Thymus (tissue), 11 donors: ENCODE results near the gene THSD4. TPM values are rescaled to one million over a fixed set of nuclear protein-coding genes. Genes with fewer than 3 reads are reported as not detected.
A peak's percentile ranks its signal among the peaks of the same experiment; 100 is the strongest.

Experiments
- DNase-seq, 9 donors: peaks; one replicate each; pipeline ENCODE4 v3.0.0-alpha.2; 2013; ENCODE audit warnings: low spot score in 9 of 9, low read depth in 6 of 9, missing footprints in 1 of 9
- H3K27ac ChIP-seq, 2 donors: one replicate each; pipeline ENCODE4 v1.5.1; 2013; ENCODE audit warnings: control low read depth in 1 of 2, low read depth in 1 of 2, low read length in 1 of 2, mild to moderate bottlenecking in 1 of 2, moderate library complexity in 1 of 2
- H3K27me3 ChIP-seq, 2 donors: one replicate each; pipeline ENCODE4 v1.5.1; 2013; ENCODE audit warnings: low read length in 1 of 2; ENCODE audit not compliant: control insufficient read depth in 2 of 2, insufficient read depth in 1 of 2
- H3K36me3 ChIP-seq, 2 donors: one replicate each; pipeline ENCODE4 v1.5.1; 2013; ENCODE audit warnings: low read length in 1 of 2, mild to moderate bottlenecking in 1 of 2, moderate library complexity in 1 of 2; ENCODE audit not compliant: control insufficient read depth in 2 of 2, insufficient read depth in 2 of 2
- H3K4me1 ChIP-seq, 2 donors: one replicate each; pipeline ENCODE4 v1.5.1; 2013; ENCODE audit warnings: low read length in 2 of 2; ENCODE audit not compliant: control insufficient read depth in 2 of 2, insufficient read depth in 2 of 2
- H3K4me3 ChIP-seq, 2 donors: one replicate each; pipeline ENCODE4 v1.5.1; 2013; ENCODE audit warnings: low read length in 2 of 2, control low read depth in 1 of 2, mild to moderate bottlenecking in 1 of 2
- H3K9me3 ChIP-seq, 2 donors: one replicate each; pipeline ENCODE4 v1.5.1; 2013; ENCODE audit warnings: low read length in 1 of 2, mild to moderate bottlenecking in 1 of 2; ENCODE audit not compliant: control insufficient read depth in 2 of 2, insufficient read depth in 1 of 2
- WGBS: extraction: QIAGEN DNeasy Blood & Tissue Kit; methylation state at CpG from one replicate; pipeline ENCODE4 v1.1.7; 2013; 5-methylcytosine and 5-hydroxymethylcytosine counted together
- polyA plus RNA-seq: library from polyadenylated mRNA; stranded (reverse); fragments of 200-250 nt; gene quantifications from one replicate; pipeline ENCODE4 v1.2.3, GENCODE V29; 2013
- total RNA-seq: library from RNA; stranded (reverse); fragments of 120-200 nt; gene quantifications from one replicate; pipeline ENCODE4 v1.2.4, GENCODE V29; 2013
- donor health status: healthy.

The THSD4 gene
- total and polyA plus RNA-seq, 2 donors = 1.7 to 2.2 TPM

GRCh38 chr15:71290881-71291635 lies 175.8 kb downstream of the THSD4 start:
- no peaks in the 10 kb centered on the region for H3K27me3 ChIP-seq
- no peak for DNase-seq
- no peak overlapping the region for H3K27ac ChIP-seq
- no peaks in the 10 kb centered on the region for H3K36me3 ChIP-seq
- H3K9me3 ChIP-seq = no peaks in the 10 kb centered on the region
- WGBS = 95% methylated on average over 2 of the region's 2 CpGs
- no peak overlapping the region for H3K4me3 ChIP-seq
- no peaks in the 10 kb centered on the region for H3K4me1 ChIP-seq

- no peaks in the 10 kb centered on the region for H3K36me3 ChIP-seq
- H3K27me3 ChIP-seq = no peaks in the 10 kb centered on the region
- H3K4me3 ChIP-seq = no peak overlapping the region
- DNase-seq = peak in 3 of 9 donors; percentile 2 to 43 (median 7)
- 54% methylated on average over 1 of the region's 1 CpG for WGBS
- no peaks in the 10 kb centered on the region for H3K4me1 ChIP-seq
- no peak overlapping the region for H3K27ac ChIP-seq
- H3K9me3 ChIP-seq = no peaks in the 10 kb centered on the region
These were observed 176.5 kb downstream of the THSD4 start for GRCh38 chr15:71291723-71292122.

GRCh38 chr15:71293723-71294122 lies 178.5 kb downstream of the THSD4 start:
- no peaks in the 10 kb centered on the region for H3K27me3 ChIP-seq
- no peaks in the 10 kb centered on the region for H3K36me3 ChIP-seq
- H3K4me3 ChIP-seq = no peak overlapping the region
- H3K9me3 ChIP-seq = no peaks in the 10 kb centered on the region
- WGBS = 28% methylated on average over 2 of the region's 2 CpGs
- H3K4me1 ChIP-seq = no peaks in the 10 kb centered on the region
- no peak for DNase-seq
- no peak overlapping the region for H3K27ac ChIP-seq

GRCh38 chr15:71294251-71294910 lies 179.1 kb downstream of the THSD4 start:
- H3K4me1 ChIP-seq = no peaks in the 10 kb centered on the region
- H3K27ac ChIP-seq = no peak overlapping the region
- no peaks in the 10 kb centered on the region for H3K36me3 ChIP-seq
- H3K9me3 ChIP-seq = no peaks in the 10 kb centered on the region
- 80% methylated on average over 12 of the region's 12 CpGs for WGBS
- DNase-seq = no peak
- H3K4me3 ChIP-seq = no peak overlapping the region
- no peaks in the 10 kb centered on the region for H3K27me3 ChIP-seq

- Histone ChIP-seq H3K27ac (no peak overlapping the region), H3K27me3 (no peaks in the 10 kb centered on the region), H3K4me1 (no peaks in the 10 kb centered on the region), H3K4me3 (no peak overlapping the region), H3K36me3 (no peaks in the 10 kb centered on the region), H3K9me3 (no peaks in the 10 kb centered on the region)
- DNase-seq = peak in 1 of 9 donors; percentile 6
- WGBS = 53% methylated on average over 6 of the region's 6 CpGs
These were observed 179.8 kb downstream of the THSD4 start for GRCh38 chr15:71294911-71295602.

- WGBS = 54% methylated on average over 3 of the region's 3 CpGs
- Histone ChIP-seq H3K9me3 (no peaks in the 10 kb centered on the region), H3K36me3 (no peaks in the 10 kb centered on the region), H3K27me3 (no peaks in the 10 kb centered on the region), H3K27ac (no peak overlapping the region), H3K4me1 (no peaks in the 10 kb centered on the region), H3K4me3 (no peak overlapping the region)
- DNase-seq = no peak
These were observed 180.5 kb downstream of the THSD4 start for GRCh38 chr15:71295603-71296314.

GRCh38 chr15:71296315-71296679 lies 181.0 kb downstream of the THSD4 start:
- Histone ChIP-seq H3K27ac (no peak overlapping the region), H3K36me3 (no peaks in the 10 kb centered on the region), H3K4me1 (no peaks in the 10 kb centered on the region), H3K27me3 (no peaks in the 10 kb centered on the region), H3K4me3 (no peak overlapping the region), H3K9me3 (no peaks in the 10 kb centered on the region)
- WGBS = 95% methylated on average over 8 of the region's 8 CpGs
- no peak for DNase-seq

- Histone ChIP-seq H3K4me3 (no peak overlapping the region), H3K4me1 (no peaks in the 10 kb centered on the region), H3K36me3 (no peaks in the 10 kb centered on the region), H3K27me3 (no peaks in the 10 kb centered on the region), H3K9me3 (no peaks in the 10 kb centered on the region), H3K27ac (no peak overlapping the region)
- WGBS = 94% methylated on average over 5 of the region's 5 CpGs
- DNase-seq = no peak
These were observed 186.8 kb downstream of the THSD4 start for GRCh38 chr15:71301958-71302621.
